Islet of Langerhans (tissue), 1 donor: ENCODE measurements around the gene TAS2R60.
"Not testable (repeated sequence)": the region's sequence is repeated elsewhere in the genome, so short reads cannot be mapped to it uniquely, and the experiment has no call there.

ENCODE experiments used
- FAIRE-seq: peaks from one replicate; lab custom pipeline; 2011; peaks lifted over from hg19 to GRCh38; lab: Jason Lieb, UNC

TAS2R60 gene

DNA sequence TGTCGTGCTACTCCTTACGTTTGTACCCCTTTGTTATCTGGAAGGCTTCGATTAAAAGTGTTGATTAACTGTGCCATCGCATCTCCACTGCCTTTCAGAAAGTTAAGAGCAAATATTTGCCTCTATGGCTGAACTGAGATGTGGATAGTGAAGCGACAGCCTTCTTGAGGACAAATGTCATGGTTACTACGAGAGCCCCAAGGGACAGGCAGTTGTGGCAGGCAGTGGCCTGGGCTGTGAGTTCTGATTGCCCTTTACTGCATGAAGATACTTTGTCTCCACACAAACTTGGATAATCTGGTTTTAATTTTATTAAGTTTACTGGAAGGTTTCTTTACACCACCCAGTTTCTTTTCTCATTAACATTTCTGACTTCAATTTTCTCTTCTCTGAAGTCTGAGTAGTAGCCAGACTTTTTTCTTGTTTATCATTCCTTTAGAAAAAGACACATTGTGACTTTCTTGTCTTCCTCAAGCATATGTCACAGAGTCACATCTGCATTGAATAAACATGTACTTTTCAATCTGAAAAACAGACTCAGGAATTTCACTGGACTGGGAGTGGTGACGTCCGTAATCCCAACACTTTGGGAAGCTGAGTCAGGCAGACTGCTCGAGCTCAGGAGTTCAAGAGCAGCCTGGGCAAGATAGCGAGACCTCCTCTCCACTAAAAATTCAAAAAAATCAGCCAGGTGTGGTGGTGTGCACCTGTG, 36.0 kb downstream of the TAS2R60 start:
- FAIRE-seq, result no peak

DNA sequence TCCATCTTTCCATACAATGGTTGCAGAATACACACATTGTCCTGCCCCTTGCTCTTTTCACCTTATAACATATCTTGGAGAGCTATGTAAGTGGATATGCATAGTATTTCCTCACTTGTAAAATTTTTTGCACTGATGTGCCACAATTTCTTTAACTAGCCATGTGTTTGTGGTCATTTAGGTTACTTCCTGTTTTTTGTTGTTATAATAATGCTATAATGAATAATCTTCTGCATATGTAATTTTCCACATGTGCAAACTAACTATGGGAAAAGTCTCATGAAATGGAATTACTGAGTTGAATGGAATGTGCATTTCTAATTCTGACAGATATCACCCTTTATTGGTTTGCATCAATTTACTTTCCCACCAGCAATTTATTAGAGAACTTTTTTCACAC, 37.2 kb downstream of the TAS2R60 start:
- no peak for FAIRE-seq

DNA sequence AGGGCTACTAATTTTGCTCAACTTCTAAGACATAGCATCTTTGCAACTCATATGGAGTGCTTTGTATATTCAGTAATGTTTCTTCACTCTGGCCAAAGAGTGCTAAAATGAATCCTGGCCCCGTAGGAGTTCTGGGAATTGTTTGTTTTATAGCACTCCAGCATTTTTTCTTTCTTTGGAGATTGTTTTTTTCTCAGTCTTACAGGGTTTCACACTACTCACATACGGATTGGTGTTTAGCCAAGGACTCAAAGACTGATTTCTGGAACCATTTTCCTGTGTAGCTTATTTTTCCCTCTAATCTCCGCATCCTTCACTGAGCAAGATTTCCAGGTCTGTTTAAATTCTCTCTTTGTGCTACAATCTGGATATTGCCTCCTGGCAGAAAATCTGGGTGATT, 40.9 kb downstream of the TAS2R60 start:
- no peak for FAIRE-seq

DNA sequence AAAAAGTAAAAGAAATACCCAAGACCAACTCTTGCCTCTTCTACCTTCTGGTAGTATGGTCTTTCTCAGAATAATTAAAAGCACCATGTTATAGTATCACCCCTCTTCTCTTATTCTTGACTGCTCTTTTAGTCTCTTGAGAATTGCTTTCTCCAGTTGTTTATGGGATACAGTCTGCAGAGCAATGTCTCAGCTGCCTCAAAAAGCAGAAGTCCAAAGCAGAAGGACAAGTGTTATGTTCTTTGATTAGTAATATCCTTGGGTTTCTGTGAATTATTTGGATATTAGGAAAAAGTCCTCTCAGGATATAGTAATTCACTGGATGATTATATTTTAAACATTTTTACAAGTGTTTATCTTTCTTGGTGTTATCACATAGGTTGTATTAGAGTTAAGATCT, 41.8 kb downstream of the TAS2R60 start:
- no peak for FAIRE-seq

DNA sequence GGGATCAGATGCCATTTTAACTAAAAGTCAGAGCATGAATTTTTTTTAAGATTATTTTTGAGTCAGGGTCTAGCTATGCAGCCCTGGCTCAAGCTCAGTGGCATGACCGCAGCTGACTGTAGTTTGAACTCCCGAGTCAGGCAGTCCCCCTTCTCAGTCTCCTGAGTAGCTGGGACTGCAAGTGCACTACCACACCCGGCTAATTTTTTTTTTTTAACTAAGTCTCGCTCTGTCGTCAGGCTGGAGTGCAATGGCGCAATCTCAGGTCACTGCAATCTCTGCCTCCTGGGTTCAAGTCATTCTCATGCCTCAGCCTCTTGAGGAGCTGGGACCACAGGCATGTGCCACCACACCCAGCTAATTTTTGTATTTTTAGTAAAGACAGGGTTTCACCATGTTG, 42.2 kb downstream of the TAS2R60 start:
- no peak for FAIRE-seq

DNA sequence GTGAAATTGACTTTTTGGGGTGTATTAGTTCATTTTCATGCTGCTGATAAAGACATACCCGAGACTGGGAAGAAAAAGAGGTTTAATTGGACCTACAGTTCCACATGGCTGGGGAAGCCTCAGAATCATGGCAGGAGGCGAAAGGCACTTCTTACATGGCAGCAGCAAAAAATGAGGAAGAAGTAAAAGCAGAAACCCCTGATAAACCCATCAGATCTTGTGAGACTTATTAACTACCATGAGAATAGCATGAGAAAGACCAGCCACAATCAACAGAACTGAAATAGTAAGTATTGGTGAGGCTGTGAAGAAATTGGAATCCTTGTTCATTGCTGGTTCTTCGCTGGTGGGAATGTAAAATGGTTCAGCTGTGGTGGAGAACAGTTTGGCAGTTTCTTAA, 43.0 kb downstream of the TAS2R60 start:
- FAIRE-seq, result not testable (repeated sequence)

DNA sequence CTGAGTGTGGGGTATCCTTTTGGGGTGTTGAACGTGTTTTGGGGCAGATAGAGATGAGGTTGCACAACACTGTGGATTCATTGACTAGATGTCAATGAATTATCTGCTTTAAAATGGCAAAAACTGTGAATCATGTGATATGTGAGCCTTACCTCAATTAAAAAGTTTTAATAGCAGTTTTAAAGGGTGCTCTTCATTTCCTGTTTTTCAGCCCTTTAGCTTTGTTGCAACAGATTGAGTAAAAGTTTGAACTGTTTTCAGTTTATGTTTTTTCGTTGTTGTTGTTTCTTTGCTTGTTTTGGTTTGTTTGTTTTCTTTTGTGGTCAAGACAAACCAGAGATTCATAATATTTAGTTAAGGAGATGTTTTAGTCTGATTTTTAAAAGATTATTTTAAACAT, 43.8 kb downstream of the TAS2R60 start:
- FAIRE-seq, result no peak

DNA sequence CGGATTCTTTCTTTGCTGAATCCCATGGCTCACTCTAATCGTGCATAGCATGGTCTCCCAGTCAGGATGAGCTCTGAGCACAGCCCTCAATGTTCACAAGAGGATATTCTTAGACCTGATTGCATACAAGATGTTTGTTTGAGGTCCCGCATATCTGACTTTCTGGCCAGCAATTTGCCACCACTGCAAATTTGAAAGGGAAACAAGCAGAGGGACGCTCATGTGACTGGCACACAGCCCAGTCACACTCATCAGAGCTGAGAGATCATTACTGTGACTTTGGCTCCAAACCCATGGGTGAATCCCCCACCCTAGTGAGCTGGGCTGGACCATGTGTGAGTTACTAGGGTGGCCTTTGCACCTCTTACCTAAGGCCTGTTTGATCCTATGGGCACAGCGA, 44.3 kb downstream of the TAS2R60 start:
- no peak for FAIRE-seq

DNA sequence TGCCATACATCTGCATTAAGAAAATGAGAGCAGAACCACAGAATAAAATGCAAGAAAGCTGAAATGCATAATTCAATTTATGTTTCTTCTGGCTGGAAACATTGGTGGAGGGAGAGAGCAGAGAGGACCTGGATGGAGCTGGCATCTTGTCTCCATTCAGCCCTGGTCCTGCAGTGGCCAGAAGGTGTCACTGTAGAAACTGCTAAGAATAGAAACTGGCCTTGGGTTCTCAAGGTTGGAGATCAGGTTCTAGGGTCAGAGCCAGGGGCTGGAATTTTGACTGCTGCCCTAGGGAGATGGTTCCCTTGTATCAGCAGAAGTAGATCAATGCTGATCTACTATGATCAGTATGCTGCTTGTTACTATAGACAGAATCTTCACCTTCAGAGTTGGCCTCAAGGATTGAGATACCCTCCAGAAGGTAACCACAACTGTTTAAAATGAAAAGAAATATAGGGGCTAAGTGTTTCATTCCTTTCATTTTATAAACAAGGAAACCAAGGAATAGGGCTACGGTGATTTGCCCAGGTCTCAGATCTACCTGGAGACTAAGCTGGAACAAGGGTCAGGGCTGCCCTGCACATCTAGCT, 47.6 kb downstream of the TAS2R60 start:
- no peak for FAIRE-seq

DNA sequence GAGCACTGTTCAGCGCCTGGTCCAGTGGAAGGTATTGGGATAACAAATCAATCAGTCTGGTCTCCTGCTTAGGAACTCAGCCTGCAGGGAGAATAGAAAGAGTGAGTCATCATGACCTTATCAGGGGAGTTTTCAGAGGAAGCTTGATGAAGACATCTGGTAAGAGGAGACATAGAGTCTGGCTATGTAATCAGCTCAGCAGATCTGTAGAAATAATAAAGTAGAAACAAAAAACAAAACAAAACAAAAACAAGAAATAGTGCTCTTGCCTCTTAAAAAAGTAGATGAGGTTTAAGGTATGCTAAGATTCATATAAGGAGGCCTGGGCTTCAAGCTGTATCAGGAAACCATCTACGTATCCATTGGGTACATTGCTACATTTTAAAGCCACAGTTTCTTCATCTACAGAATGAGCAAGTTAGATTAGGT, 48.8 kb downstream of the TAS2R60 start:
- FAIRE-seq, result no peak

DNA sequence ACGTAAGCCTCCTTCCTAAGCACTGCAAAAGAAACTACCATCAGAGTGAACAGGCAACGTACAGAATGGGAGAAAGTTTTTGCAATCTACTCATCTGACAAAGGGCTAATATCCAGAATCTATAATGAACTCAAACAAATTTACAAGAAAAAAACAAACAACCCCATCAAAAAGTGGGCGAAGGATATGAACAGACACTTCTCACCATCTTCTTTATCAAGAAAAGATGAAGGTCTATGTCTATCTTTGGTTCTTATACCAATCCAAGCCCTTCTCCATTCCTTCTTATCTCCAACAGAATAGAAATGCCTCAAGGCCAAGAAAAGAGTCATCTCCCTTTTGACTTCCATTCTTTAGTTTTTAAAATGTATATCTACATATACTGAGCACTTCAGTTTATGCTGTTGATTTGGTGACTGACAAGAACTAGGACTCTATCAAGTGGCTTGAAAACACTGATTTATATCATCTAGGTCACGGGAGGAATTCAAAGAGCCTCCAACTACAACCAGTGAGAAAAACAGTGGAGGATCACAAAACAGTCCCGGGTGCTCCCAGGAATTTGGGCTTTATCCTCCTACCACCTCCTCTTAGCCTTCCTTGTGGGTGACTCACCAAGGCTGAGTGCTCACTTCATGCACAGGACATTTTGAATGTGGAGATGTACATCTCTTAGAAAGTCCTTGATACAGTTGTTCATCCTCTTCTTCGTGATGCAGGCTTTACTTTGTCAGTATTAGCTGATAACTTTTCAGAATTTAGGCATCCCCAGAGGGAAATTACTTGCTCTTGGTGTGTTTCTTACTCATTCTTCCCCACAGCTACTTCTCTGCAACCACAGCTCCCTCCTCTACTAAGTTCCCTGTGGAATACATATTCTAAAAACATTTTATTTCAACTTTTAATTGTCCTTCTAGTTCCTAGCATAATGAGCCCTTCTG, 49.8 kb downstream of the TAS2R60 start:
- FAIRE-seq, result no peak

DNA sequence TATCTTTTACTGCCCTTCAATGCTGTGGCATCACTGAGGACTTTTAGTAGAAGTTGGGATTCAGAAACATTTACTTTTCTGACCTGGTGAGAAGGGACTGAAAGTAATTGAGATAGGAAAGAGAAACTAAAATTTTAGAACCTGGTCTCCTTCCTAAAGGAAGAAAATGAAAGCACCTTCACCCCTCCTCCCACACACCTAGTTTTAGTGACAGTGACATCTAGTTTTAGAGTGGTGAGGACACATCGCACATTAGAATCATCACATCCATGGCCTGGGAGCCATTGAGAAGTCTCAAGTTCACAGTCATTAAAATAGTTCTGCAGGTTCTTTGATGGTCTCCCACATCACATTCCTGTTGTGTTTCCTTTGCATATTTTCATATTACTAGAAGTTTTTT, 50.5 kb downstream of the TAS2R60 start:
- FAIRE-seq, result no peak
